ENCODE results near the gene TBC1D17.

TBC1D17 gene

DNA sequence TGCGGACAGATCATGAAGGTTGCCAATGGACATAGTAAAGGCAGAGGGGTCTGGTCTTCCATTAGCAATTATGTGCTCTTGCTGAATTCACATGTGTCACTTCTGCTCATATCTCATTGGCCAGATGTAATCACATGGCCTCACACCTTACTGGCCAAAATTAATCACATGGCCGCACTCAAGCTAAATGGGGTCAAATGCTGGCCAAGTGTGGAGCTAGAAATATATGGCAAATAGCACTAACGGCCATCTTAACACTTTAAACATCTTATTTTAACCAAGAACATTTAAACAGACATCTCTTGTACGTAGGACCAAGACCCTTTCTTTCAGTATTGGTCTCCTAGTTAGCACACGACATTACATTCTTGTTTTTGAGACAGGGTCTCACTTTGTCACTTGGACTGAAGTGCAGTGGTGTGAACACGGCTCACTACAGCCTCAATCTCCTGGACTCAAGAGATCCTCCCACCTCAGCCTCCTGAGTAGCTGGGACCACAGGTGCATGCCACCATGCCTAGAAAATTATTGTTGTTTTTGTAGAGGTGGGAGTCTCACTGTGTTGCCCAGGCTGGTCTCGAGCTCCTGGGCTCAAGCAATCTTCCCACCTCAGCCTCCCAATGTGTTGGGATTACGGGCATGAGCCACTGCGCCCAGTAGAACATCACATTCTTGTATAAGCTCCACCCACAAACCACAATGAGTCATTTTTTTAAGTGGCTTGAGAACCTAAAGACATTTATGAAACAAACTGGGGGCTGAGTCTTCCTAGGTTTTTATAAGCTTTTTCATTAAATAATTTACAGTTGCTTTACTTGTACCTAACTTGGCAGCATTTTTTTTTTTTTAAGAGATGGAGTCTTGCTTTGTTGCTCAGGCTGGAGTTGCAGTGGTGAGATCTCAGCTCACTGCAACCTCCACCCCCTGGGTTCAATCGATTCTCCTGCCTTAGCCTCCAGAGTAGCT lies 29.5 kb upstream of the TBC1D17 start:
- in situ Hi-C loops (cut with MboI; ENCODE audit: low sequenced_read_pairs), result no loop called here

DNA sequence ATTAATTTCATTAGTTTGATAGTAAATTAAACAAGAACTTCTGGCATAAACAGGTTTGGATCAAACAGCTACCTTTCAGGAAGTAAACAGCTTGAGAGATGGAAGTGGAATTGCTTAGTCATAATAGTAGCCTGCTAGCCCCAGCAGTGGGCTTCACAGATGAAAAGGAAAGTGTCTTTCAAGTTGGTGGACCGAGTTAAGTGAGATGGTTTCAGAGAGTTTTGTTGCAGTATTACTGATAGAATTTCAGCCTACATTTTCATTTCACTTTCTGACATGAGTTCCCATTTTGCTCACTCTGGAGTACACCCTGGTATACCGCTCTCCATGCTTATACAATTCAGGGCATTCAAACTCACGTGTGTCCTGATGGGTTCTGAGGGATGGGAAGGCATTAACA lies 28.6 kb upstream of the TBC1D17 start:
- in situ Hi-C loops (cut with MboI; ENCODE audit: low sequenced_read_pairs), result no loop called here

DNA sequence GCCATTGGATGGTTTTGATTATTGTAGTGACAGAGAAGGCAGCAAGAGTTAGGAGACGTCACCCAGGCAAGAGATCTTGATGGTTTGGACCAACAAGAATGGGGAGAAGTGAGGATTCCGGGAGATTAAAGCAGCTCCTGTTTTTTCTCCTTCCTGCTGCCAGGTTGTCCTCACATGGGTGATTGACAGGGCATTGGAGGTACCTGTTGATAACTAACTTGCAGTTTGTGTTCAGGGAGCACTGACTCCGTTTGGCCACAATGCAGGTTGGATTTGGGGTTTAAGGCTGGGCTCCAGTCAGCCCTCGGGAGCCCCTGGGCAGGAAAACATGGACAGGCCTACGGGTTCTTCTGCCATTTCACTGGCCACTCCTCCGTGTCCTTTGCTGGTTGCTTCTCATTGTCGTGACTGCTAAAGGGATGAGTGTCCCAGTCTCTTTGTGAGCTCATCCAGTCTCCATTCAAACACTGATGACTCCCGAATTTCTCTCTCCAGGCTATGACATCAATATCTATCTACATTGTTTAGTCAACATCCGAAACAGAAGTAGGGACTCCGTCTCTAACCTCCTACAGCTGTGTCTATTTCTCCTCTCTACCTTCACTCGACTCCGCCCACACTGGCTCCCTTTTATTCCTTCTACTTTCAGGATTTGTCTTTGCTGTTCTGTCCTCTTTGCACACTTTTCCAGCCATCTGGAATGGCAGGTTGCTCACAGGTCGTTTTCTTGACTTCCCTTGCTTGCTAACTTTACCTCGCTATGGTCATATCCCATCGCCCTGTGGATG lies 27.9 kb upstream of the TBC1D17 start:
- in situ Hi-C loops (cut with MboI; ENCODE audit: low sequenced_read_pairs), result no loop called here

DNA sequence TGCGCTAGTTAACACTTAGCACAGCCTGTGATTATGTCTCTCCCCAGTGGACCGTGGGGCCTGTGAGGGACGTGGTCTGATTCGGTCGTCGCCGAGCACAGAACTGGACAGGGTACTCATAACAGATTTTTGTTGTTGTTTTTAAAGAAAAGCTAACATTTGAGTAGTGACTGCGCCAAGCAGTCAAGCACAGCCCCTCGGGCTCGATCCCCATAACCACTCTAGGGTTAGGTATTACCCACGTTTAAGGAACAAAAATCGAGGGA lies 27.3 kb upstream of the TBC1D17 start:
- in situ Hi-C loops (cut with MboI; ENCODE audit: low sequenced_read_pairs), result no loop called here

- in situ Hi-C loops (cut with MboI; ENCODE audit: low sequenced_read_pairs), result no loop called here
Observed at GRCh38 chr19:49850487-49851342, 26.8 kb upstream of the TBC1D17 start, which contains the start of gene PTOV1. Gene PTOV1, plus strand, starts transcription at chr19:49851159.

GRCh38 chr19:49851456-49852259 lies 25.8 kb upstream of the TBC1D17 start:
- in situ Hi-C loops (cut with MboI; ENCODE audit: low sequenced_read_pairs), result no loop called here

DNA sequence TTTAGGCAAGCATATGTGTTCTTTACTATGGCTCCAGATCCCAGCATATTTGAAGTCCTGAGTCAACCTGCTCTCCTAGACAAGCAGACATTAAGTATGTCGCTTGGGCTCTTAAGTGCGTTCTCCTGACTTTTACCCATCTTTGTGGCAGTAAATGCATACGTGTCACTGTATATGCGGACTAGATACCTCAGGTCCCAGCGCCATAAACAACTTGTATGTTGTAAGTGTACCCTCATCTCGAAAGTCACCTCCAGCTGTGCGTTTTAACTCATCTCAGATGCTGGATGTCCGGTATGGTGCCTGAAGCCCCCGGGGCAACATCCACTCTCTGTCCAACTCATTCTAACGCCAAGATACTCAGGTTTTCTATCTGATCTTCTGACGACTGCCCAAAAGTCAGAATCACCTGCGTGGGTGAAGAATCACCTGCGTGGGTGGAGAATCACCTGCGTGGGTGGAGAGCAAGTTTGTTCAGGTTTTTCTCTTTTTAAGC lies 24.8 kb upstream of the TBC1D17 start:
- in situ Hi-C loops (cut with MboI; ENCODE audit: low sequenced_read_pairs), result no loop called here

DNA sequence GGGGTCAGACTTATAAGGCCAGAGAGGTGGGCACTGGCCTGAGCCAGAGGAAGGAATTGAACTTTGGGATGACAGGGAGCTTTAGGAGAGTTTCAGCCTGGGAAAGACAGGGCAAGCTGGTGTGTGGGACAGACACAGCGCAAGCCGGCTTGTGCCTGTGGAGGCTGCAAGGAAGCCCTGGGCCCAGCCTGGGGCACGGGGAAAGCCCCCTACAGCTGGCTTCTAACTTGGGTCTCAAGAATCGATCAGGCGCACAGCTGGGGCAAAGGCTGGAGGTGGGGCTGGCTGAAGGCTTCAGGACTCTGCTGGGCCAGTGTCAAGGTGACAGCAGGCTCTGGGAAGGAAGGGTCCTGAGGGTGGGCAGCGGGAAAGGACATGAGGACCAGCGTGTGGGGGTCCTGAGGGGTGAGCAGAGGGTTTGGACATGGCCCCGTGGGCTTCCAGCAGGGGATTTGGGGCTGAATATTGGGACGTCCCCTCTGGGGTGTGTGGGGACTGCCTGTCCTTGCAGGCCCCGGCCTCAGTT lies 23.6 kb upstream of the TBC1D17 start:
- in situ Hi-C loops (cut with MboI; ENCODE audit: low sequenced_read_pairs), result no loop called here

- in situ Hi-C loops (cut with MboI; ENCODE audit: low sequenced_read_pairs), result no loop called here
Observed at GRCh38 chr19:49854378-49855263, 22.9 kb upstream of the TBC1D17 start.

- in situ Hi-C loops (cut with MboI; ENCODE audit: low sequenced_read_pairs), result no loop called here
Observed at GRCh38 chr19:49855277-49855675, 22.2 kb upstream of the TBC1D17 start.

GRCh38 chr19:49855676-49856573 lies 21.6 kb upstream of the TBC1D17 start:
- in situ Hi-C loops (cut with MboI; ENCODE audit: low sequenced_read_pairs), result no loop called here

DNA sequence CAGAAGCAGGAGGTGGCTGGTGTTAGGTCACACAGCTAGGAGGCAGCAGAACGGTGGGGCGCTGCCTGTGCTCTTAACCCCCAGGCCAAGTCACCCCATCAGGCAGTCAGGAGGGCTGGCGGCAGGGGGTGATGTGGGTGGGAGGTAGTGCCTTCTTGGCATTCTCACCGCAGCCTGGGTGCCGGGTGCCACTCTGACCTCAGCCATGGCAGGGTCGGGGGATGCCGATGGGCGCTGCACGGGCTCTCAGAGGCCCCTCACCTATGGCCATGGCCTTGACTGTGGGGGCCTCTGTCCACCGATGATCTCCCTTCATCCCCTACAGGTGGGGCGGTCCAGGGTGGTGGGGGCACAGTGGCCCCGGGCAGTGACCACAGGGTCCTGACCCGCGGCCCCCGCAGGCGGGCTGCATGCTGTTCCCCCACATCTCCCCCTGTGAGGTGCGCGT lies 20.9 kb upstream of the TBC1D17 start:
- in situ Hi-C loops (cut with MboI; ENCODE audit: low sequenced_read_pairs), result no loop called here

GRCh38 chr19:49857061-49857837 lies 20.3 kb upstream of the TBC1D17 start:
- in situ Hi-C loops (cut with MboI; ENCODE audit: low sequenced_read_pairs), result no loop called here

GRCh38 chr19:49857838-49858087 lies 19.7 kb upstream of the TBC1D17 start:
- in situ Hi-C loops (cut with MboI; ENCODE audit: low sequenced_read_pairs), result no loop called here

DNA sequence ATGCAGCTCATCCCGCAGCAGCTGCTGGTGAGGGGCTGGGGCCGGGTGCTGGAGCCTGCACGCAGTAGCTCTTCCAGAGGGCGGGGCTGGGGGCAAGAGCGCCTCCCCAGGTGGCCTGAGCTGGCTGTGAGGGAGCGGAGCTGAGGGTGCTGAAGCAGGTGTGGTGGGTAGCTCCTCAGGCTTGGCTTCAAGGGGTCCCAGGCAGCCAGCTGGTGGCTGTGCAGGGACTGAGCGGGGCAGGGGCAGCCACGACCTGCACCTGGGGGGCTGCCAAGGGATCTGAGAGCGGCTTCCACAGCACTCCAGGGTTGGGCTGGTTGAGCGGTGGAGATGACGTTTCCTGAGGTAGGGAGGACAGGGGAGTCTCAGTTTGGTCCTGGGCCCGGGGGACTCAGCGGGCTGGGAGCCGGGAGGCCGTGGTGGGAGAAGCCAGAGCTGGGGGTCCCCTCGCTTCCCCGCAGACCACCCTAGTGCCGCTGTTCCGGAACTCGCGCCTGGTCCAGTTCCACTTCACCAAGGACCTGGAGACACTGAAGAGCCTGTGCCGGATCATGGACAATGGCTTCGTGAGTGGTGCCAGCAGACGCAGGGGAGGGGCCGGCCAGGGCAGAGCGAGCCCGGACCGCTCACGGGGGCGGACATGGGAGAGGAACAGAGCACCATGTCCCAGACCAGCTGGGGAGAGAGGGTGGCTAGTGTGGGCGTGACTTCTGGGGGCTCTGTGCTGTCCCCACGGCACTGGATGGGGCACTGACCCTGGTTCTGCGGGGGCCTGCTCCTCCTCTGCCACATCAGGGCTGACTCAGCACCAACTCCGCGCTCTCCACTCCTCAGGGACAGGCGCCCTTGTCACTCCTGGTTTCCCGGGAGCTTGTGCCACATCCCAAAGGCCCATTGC lies 19.2 kb upstream of the TBC1D17 start:
- in situ Hi-C loops (cut with MboI; ENCODE audit: low sequenced_read_pairs), result no loop called here

GRCh38 chr19:49859682-49860335 lies 17.7 kb upstream of the TBC1D17 start:
- in situ Hi-C loops (cut with MboI; ENCODE audit: low sequenced_read_pairs), result no loop called here

Measured in HL-60/S4 treated with retinoic acid at 250 ng/mL for 4 days and 3 days (cell line).